GM23338 (cell line): ENCODE results near the gene ANXA6. TPM values are rescaled to one million over a fixed set of nuclear protein-coding genes. Genes with fewer than 3 reads are reported as not detected.

Experiments
- ATAC-seq: fragments of 200-7000 bp; cut with Tn5 transposase; 3 replicates; pipeline ENCODE4 v1.9.1; 2020
- DNase-seq: peaks from one replicate; pipeline ENCODE4 v3.0.0-alpha.2; 2015; ENCODE audit warnings: low spot score
- H2AFZ ChIP-seq: fragments of 200-600 bp; sonication (generic); 2 replicates; pipeline ENCODE4 v1.8.0; 2016; ENCODE audit warnings: antibody characterized with exemption, mild to moderate bottlenecking, moderate library complexity
- H3F3A ChIP-seq: fragments of 200-600 bp; sonication (generic); replicated peaks from 2 replicates; pipeline ENCODE4 v1.8.0; 2017; ENCODE audit warnings: antibody characterized with exemption, mixed run types, low read depth
- H3K27ac ChIP-seq: fragments of 200-600 bp; sonication (generic); 2 replicates; pipeline ENCODE4 v1.6.1; 2016; ENCODE audit warnings: low read depth
- H3K27me3 ChIP-seq: fragments of 200-600 bp; sonication (generic); 2 replicates; pipeline ENCODE4 v1.8.0; 2016; ENCODE audit warnings: mild to moderate bottlenecking, mixed run types, moderate library complexity; ENCODE audit not compliant: insufficient read depth
- H3K36me3 ChIP-seq: fragments of 200-600 bp; sonication (generic); 2 replicates; pipeline ENCODE4 v1.8.0; 2016; ENCODE audit warnings: mild to moderate bottlenecking; ENCODE audit not compliant: insufficient read depth
- H3K4me1 ChIP-seq: fragments of 200-600 bp; sonication (generic); 2 replicates; pipeline ENCODE4 v1.8.0; 2016; ENCODE audit warnings: mild to moderate bottlenecking, moderate library complexity; ENCODE audit not compliant: insufficient read depth
- H3K4me2 ChIP-seq: fragments of 200-600 bp; sonication (generic); 2 replicates; pipeline ENCODE4 v1.7.1; 2017; ENCODE audit warnings: mixed run types
- H3K4me3 ChIP-seq: fragments of 200-600 bp; sonication (generic); 2 replicates; pipeline ENCODE4 v1.6.1; 2016; ENCODE audit warnings: mixed run types
- H3K79me2 ChIP-seq: fragments of 200-600 bp; sonication (generic); replicated peaks from 2 replicates; pipeline ENCODE4 v1.8.0; 2017; ENCODE audit warnings: mild to moderate bottlenecking; ENCODE audit not compliant: insufficient read depth
- H3K9me2 ChIP-seq: fragments of 200-600 bp; sonication (generic); 2 replicates; pipeline ENCODE4 v1.8.0; 2017; ENCODE audit not compliant: insufficient read depth
- H4K20me1 ChIP-seq: fragments of 200-600 bp; sonication (generic); replicated peaks from 2 replicates; pipeline ENCODE4 v1.8.0; 2017; ENCODE audit warnings: mild to moderate bottlenecking; ENCODE audit not compliant: insufficient read depth
- H3K27ac Mint-ChIP-seq: 2 replicates; pipeline ENCODE4 v1.8.0; 2020; ENCODE audit warnings: inconsistent platforms, mild to moderate bottlenecking, moderate library complexity, mixed read lengths
- H3K27me3 Mint-ChIP-seq: 3 replicates; pipeline ENCODE4 v1.8.0; 2022; ENCODE audit warnings: low read depth, mild to moderate bottlenecking, moderate library complexity, mixed read lengths, inconsistent platforms; ENCODE audit not compliant: insufficient read depth, poor library complexity
- H3K36me3 Mint-ChIP-seq: 3 replicates; pipeline ENCODE4 v1.8.0; 2021; ENCODE audit warnings: low read depth, mild to moderate bottlenecking, inconsistent platforms, moderate library complexity, mixed read lengths
- H3K4me1 Mint-ChIP-seq: 3 replicates; pipeline ENCODE4 v1.8.0; 2020; ENCODE audit warnings: mild to moderate bottlenecking, inconsistent platforms, mixed read lengths
- H3K4me3 Mint-ChIP-seq: 3 replicates; pipeline ENCODE4 v1.8.0; 2021; ENCODE audit warnings: moderate library complexity, mild to moderate bottlenecking, inconsistent platforms, mixed read lengths
- H3K9me3 Mint-ChIP-seq: 3 replicates; pipeline ENCODE4 v1.8.0; 2020; ENCODE audit warnings: moderate library complexity, mild to moderate bottlenecking, inconsistent platforms, mixed read lengths
- CREB1 ChIP-seq: fragments of 250-450 bp; sonication (Bioruptor Pico); IDR thresholded peaks from 2 replicates; pipeline ENCODE4 v1.5.0; 2020; ENCODE audit warnings: low read depth, mild to moderate bottlenecking, moderate library complexity
- EZH2 ChIP-seq: fragments of 200-600 bp; sonication (generic); IDR thresholded peaks from one replicate; pipeline ENCODE4 v1.8.0; 2017; ENCODE audit warnings: antibody characterized with exemption, mild to moderate bottlenecking, low read depth; ENCODE audit not compliant: unreplicated experiment
- EZH2phosphoT487 ChIP-seq: fragments of 200-600 bp; sonication (generic); IDR thresholded peaks from one replicate; pipeline ENCODE4 v1.8.1; 2018; ENCODE audit warnings: antibody characterized with exemption; ENCODE audit not compliant: unreplicated experiment
- JUNB ChIP-seq: IDR thresholded peaks from one replicate; pipeline ENCODE4 v1.6.1; 2016; ENCODE audit warnings: antibody characterized with exemption; ENCODE audit not compliant: unreplicated experiment
- NANOG ChIP-seq: IDR thresholded peaks from 2 replicates; pipeline ENCODE4 v1.6.1; 2016; ENCODE audit warnings: antibody characterized with exemption, borderline replicate concordance
- POLR2AphosphoS5 ChIP-seq: IDR thresholded peaks from 2 replicates; pipeline ENCODE4 v1.6.1; 2016; ENCODE audit warnings: antibody characterized with exemption, low read depth
- STAT1 ChIP-seq: IDR thresholded peaks from one replicate; pipeline ENCODE4 v1.6.1; 2016; ENCODE audit warnings: antibody characterized with exemption; ENCODE audit not compliant: unreplicated experiment
- ZNF114 ChIP-seq: fragments of 250-450 bp; sonication (Bioruptor Pico); IDR thresholded peaks from 2 replicates; pipeline ENCODE4 v1.5.0; 2020; ENCODE audit warnings: mild to moderate bottlenecking, moderate library complexity
- ZNF331 ChIP-seq: fragments of 250-450 bp; sonication (Bioruptor Pico); IDR thresholded peaks from 2 replicates; pipeline ENCODE4 v1.5.0; 2020; ENCODE audit warnings: low read depth, mild to moderate bottlenecking, moderate library complexity
- polyA plus RNA-seq: library from polyadenylated mRNA; unstranded; fragments of >200 nt; fragmentation: Nextera tagmentation; extraction: Ambion mirVana; gene quantifications from 2 replicates; pipeline ENCODE4 v1.2.1, GENCODE V29; 2016
- total RNA-seq: library from RNA; depleted of rRNA; stranded (reverse); fragments of >200 nt; shearing (Covaris generic); gene quantifications from 2 replicates; pipeline ENCODE4 v1.2.3, GENCODE V29; 2014
- TF ChIP-seq, protein P1 (sequence below): fragments of 250-450 bp; sonication (Bioruptor Pico); IDR thresholded peaks from 2 replicates; pipeline ENCODE4 v1.5.0; 2020; ENCODE audit warnings: mild to moderate bottlenecking, moderate library complexity
- TF ChIP-seq, protein P2 (sequence below): IDR thresholded peaks from 2 replicates; pipeline ENCODE4 v1.6.1; 2016; ENCODE audit warnings: antibody characterized with exemption
- TF ChIP-seq, protein P3 (sequence below), 2 experiments: fragments of 200-600 bp in 1 of 2; sonication (generic) in 1 of 2; conservative IDR thresholded peaks; 2 replicates each; pipeline versions ENCODE4 v1.5.1 to v1.6.1; 2016 to 2017; ENCODE audit warnings: antibody characterized with exemption in 2 of 2, low read depth in 2 of 2, mild to moderate bottlenecking in 2 of 2, moderate library complexity in 1 of 2
- TF ChIP-seq, protein P4 (sequence below): IDR thresholded peaks from one replicate; pipeline ENCODE4 v1.6.1; 2018; ENCODE audit warnings: antibody characterized with exemption; ENCODE audit not compliant: unreplicated experiment

The ANXA6 gene
- total and polyA plus RNA-seq, 2 experiments from 2014 or later, result 26.5 to 110 TPM

DNA sequence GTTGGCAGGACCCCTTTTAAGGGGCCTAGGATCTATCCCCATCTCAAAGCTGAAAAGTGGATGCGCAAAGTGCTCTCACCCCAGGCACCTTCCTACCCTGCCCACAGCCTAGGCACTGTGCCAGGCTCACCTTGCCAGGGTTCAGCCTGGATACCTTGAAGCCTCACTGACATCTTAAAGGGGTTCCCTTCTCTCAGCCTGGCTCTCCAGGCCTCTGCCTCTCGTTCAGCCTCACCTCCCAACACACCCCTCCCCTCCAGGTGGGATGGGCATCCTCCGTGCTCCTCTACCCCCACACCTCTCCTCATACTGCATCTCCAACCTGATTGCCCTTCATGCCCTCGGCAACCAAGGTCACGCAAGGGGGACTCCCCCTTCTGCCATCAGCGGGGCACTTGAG is 102.2 kb downstream of the ANXA6 start:
- ATAC-seq, result no peak
- no peak for DNase-seq
- H3K36me3 Mint-ChIP-seq, result peaks cover 4% of the 10 kb centered on the region; the same call in 1 of the 3 replicates
- no peaks in the 10 kb centered on the region for H3K9me3 Mint-ChIP-seq
- Histone ChIP-seq H3K27me3 (no peaks in the 10 kb centered on the region), H3K4me1 (no peaks in the 10 kb centered on the region), H4K20me1 (no peaks in the 10 kb centered on the region; the same call in none of the 2 replicates), H2AFZ (no peak overlapping the region), H3K9me2 (no peaks in the 10 kb centered on the region), H3K79me2 (no peaks in the 10 kb centered on the region), H3K36me3 (no peaks in the 10 kb centered on the region), H3F3A (no peaks in the 10 kb centered on the region), H3K4me3 (no peak overlapping the region), H3K27ac (no peak overlapping the region), H3K4me2 (no peak overlapping the region)
- H3K4me1 Mint-ChIP-seq, result peaks cover 3% of the 10 kb centered on the region; the same call in 1 of the 3 replicates
- TF ChIP-seq ZNF114 (CRISPR knock-in tag), result no peak
- TF ChIP-seq JUNB, result no peak
- TF ChIP-seq, protein P1, sequence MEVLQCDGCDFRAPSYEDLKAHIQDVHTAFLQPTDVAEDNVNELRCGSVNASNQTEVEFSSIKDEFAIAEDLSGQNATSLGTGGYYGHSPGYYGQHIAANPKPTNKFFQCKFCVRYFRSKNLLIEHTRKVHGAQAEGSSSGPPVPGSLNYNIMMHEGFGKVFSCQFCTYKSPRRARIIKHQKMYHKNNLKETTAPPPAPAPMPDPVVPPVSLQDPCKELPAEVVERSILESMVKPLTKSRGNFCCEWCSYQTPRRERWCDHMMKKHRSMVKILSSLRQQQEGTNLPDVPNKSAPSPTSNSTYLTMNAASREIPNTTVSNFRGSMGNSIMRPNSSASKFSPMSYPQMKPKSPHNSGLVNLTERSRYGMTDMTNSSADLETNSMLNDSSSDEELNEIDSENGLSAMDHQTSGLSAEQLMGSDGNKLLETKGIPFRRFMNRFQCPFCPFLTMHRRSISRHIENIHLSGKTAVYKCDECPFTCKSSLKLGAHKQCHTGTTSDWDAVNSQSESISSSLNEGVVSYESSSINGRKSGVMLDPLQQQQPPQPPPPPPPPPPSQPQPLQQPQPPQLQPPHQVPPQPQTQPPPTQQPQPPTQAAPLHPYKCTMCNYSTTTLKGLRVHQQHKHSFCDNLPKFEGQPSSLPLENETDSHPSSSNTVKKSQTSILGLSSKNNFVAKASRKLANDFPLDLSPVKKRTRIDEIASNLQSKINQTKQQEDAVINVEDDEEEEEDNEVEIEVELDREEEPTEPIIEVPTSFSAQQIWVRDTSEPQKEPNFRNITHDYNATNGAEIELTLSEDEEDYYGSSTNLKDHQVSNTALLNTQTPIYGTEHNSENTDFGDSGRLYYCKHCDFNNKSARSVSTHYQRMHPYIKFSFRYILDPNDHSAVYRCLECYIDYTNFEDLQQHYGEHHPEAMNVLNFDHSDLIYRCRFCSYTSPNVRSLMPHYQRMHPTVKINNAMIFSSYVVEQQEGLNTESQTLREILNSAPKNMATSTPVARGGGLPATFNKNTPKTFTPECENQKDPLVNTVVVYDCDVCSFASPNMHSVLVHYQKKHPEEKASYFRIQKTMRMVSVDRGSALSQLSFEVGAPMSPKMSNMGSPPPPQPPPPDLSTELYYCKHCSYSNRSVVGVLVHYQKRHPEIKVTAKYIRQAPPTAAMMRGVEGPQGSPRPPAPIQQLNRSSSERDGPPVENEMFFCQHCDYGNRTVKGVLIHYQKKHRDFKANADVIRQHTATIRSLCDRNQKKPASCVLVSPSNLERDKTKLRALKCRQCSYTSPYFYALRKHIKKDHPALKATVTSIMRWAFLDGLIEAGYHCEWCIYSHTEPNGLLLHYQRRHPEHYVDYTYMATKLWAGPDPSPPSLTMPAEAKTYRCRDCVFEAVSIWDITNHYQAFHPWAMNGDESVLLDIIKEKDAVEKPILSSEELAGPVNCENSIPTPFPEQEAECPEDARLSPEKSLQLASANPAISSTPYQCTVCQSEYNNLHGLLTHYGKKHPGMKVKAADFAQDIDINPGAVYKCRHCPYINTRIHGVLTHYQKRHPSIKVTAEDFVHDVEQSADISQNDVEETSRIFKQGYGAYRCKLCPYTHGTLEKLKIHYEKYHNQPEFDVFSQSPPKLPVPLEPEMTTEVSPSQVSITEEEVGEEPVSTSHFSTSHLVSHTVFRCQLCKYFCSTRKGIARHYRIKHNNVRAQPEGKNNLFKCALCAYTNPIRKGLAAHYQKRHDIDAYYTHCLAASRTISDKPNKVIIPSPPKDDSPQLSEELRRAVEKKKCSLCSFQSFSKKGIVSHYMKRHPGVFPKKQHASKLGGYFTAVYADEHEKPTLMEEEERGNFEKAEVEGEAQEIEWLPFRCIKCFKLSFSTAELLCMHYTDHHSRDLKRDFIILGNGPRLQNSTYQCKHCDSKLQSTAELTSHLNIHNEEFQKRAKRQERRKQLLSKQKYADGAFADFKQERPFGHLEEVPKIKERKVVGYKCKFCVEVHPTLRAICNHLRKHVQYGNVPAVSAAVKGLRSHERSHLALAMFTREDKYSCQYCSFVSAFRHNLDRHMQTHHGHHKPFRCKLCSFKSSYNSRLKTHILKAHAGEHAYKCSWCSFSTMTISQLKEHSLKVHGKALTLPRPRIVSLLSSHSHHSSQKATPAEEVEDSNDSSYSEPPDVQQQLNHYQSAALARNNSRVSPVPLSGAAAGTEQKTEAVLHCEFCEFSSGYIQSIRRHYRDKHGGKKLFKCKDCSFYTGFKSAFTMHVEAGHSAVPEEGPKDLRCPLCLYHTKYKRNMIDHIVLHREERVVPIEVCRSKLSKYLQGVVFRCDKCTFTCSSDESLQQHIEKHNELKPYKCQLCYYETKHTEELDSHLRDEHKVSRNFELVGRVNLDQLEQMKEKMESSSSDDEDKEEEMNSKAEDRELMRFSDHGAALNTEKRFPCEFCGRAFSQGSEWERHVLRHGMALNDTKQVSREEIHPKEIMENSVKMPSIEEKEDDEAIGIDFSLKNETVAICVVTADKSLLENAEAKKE (CRISPR knock-in tag), result no peak
- no peak for TF ChIP-seq EZH2
- TF ChIP-seq EZH2phosphoT487, result no peak
- TF ChIP-seq ZNF331 (CRISPR knock-in tag), result no peak
- TF ChIP-seq, protein P2, sequence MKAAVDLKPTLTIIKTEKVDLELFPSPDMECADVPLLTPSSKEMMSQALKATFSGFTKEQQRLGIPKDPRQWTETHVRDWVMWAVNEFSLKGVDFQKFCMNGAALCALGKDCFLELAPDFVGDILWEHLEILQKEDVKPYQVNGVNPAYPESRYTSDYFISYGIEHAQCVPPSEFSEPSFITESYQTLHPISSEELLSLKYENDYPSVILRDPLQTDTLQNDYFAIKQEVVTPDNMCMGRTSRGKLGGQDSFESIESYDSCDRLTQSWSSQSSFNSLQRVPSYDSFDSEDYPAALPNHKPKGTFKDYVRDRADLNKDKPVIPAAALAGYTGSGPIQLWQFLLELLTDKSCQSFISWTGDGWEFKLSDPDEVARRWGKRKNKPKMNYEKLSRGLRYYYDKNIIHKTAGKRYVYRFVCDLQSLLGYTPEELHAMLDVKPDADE, result no peak
- TF ChIP-seq, protein P3, sequence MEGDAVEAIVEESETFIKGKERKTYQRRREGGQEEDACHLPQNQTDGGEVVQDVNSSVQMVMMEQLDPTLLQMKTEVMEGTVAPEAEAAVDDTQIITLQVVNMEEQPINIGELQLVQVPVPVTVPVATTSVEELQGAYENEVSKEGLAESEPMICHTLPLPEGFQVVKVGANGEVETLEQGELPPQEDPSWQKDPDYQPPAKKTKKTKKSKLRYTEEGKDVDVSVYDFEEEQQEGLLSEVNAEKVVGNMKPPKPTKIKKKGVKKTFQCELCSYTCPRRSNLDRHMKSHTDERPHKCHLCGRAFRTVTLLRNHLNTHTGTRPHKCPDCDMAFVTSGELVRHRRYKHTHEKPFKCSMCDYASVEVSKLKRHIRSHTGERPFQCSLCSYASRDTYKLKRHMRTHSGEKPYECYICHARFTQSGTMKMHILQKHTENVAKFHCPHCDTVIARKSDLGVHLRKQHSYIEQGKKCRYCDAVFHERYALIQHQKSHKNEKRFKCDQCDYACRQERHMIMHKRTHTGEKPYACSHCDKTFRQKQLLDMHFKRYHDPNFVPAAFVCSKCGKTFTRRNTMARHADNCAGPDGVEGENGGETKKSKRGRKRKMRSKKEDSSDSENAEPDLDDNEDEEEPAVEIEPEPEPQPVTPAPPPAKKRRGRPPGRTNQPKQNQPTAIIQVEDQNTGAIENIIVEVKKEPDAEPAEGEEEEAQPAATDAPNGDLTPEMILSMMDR (conservative IDR thresholded peaks at IDR 0.05; ENCODE audit: low read depth in 2 of 2), result no peak
- no peak for TF ChIP-seq CREB1
- TF ChIP-seq, protein P4, sequence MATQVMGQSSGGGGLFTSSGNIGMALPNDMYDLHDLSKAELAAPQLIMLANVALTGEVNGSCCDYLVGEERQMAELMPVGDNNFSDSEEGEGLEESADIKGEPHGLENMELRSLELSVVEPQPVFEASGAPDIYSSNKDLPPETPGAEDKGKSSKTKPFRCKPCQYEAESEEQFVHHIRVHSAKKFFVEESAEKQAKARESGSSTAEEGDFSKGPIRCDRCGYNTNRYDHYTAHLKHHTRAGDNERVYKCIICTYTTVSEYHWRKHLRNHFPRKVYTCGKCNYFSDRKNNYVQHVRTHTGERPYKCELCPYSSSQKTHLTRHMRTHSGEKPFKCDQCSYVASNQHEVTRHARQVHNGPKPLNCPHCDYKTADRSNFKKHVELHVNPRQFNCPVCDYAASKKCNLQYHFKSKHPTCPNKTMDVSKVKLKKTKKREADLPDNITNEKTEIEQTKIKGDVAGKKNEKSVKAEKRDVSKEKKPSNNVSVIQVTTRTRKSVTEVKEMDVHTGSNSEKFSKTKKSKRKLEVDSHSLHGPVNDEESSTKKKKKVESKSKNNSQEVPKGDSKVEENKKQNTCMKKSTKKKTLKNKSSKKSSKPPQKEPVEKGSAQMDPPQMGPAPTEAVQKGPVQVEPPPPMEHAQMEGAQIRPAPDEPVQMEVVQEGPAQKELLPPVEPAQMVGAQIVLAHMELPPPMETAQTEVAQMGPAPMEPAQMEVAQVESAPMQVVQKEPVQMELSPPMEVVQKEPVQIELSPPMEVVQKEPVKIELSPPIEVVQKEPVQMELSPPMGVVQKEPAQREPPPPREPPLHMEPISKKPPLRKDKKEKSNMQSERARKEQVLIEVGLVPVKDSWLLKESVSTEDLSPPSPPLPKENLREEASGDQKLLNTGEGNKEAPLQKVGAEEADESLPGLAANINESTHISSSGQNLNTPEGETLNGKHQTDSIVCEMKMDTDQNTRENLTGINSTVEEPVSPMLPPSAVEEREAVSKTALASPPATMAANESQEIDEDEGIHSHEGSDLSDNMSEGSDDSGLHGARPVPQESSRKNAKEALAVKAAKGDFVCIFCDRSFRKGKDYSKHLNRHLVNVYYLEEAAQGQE, result no peak
- no peak for TF ChIP-seq NANOG
- no peak for TF ChIP-seq POLR2AphosphoS5
- no peak for TF ChIP-seq STAT1
- no peak overlapping the region for H3K4me3 Mint-ChIP-seq
- no peak overlapping the region; the same call in 1 of the 2 replicates for H3K27ac Mint-ChIP-seq
- H3K27me3 Mint-ChIP-seq, result peaks cover 4% of the 10 kb centered on the region
